IMR-90 (cell line): ENCODE measurements around the gene KIRREL1. TPM values are rescaled to one million over a fixed set of nuclear protein-coding genes. Genes with fewer than 3 reads are reported as not detected.

Source experiments
- ATAC-seq: fragments of 200-7000 bp; cut with Tn5 transposase; 2 replicates; pipeline ENCODE4 v1.9.1; 2020; ENCODE audit warnings: low read depth, mild to moderate bottlenecking, moderate library complexity
- BruUV-seq: library from RNA; stranded (reverse); fragments of 400-500 nt; replicated peaks from 2 replicates; lab custom pipeline; 2021; lab: Mats Ljungman, UMichigan
- CTCF ChIA-PET: fragments of 300-600 bp; formaldehyde crosslinking; extraction: SDS; loops from one replicate; lab custom pipeline; 2021; ENCODE audit warnings: antibody characterized with exemption; lab: Yijun Ruan, JAX
- POLR2A ChIA-PET: fragments of 300-600 bp; sonication (Branson Sonifier 250); formaldehyde crosslinking; loops from one replicate; lab custom pipeline; 2022; ENCODE audit warnings: antibody characterized with exemption; ENCODE audit not compliant: unreplicated experiment; lab: Charles Lee
- DNase-seq: peaks from one replicate; pipeline ENCODE4 v3.0.0; 2013
- H2AFZ ChIP-seq: replicated peaks from 2 replicates; pipeline ENCODE3; 2013; ENCODE audit warnings: low read length, mild to moderate bottlenecking; ENCODE audit not compliant: poor library complexity
- H2AK5ac ChIP-seq: 2 replicates; pipeline ENCODE4 v1.6.1; 2013; ENCODE audit warnings: low read depth, low read length, inconsistent platforms
- H2AK9ac ChIP-seq: replicated peaks from 2 replicates; pipeline ENCODE3; 2013; ENCODE audit warnings: mild to moderate bottlenecking, low read depth, low read length, moderate library complexity; ENCODE audit not compliant: poor library complexity
- H2BK120ac ChIP-seq: 2 replicates; pipeline ENCODE4 v1.6.1; 2013; ENCODE audit warnings: low read depth, low read length, inconsistent platforms
- H2BK15ac ChIP-seq: 3 replicates; pipeline ENCODE4 v1.6.1; 2013; ENCODE audit warnings: low read depth, low read length, inconsistent platforms
- H2BK20ac ChIP-seq: 2 replicates; pipeline ENCODE4 v1.6.1; 2013; ENCODE audit warnings: low read depth, mild to moderate bottlenecking, inconsistent platforms, low read length, moderate library complexity
- H2BK5ac ChIP-seq: 2 replicates; pipeline ENCODE4 v1.6.1; 2013; ENCODE audit warnings: mild to moderate bottlenecking, low read depth, low read length, inconsistent platforms; ENCODE audit not compliant: poor library complexity, severe bottlenecking
- H3K14ac ChIP-seq: replicated peaks from 2 replicates; pipeline ENCODE4 v1.6.1; 2013; ENCODE audit warnings: low read depth, low read length, inconsistent platforms
- H3K18ac ChIP-seq: 2 replicates; pipeline ENCODE4 v1.6.1; 2013; ENCODE audit warnings: low read depth, low read length, control low read depth
- H3K23ac ChIP-seq: 2 replicates; pipeline ENCODE4 v1.6.1; 2013; ENCODE audit warnings: low read depth, low read length, inconsistent platforms
- H3K27ac ChIP-seq: 2 replicates; pipeline ENCODE4 v1.5.1; 2013; ENCODE audit warnings: mild to moderate bottlenecking, control low read depth, low read length; ENCODE audit not compliant: insufficient read depth
- H3K27me3 ChIP-seq: 2 replicates; pipeline ENCODE4 v1.6.1; 2013; ENCODE audit warnings: low read length; ENCODE audit not compliant: control insufficient read depth, insufficient read depth
- H3K36me3 ChIP-seq: 2 replicates; pipeline ENCODE4 v1.6.1; 2013; ENCODE audit warnings: low read length, mixed read lengths; ENCODE audit not compliant: control insufficient read depth, insufficient read depth
- H3K4ac ChIP-seq: 2 replicates; pipeline ENCODE4 v1.6.1; 2013; ENCODE audit warnings: low read depth, low read length, inconsistent platforms
- H3K4me1 ChIP-seq: 2 replicates; pipeline ENCODE4 v1.6.1; 2013; ENCODE audit warnings: low read length, mixed read lengths; ENCODE audit not compliant: control insufficient read depth, insufficient read depth
- H3K4me2 ChIP-seq: 2 replicates; pipeline ENCODE4 v1.6.1; 2013; ENCODE audit warnings: low read depth, mild to moderate bottlenecking, control low read depth, low read length, moderate library complexity
- H3K4me3 ChIP-seq: 2 replicates; pipeline ENCODE4 v1.5.1; 2013; ENCODE audit warnings: low read depth, mild to moderate bottlenecking, control low read depth, low read length, moderate library complexity; ENCODE audit not compliant: insufficient read depth
- H3K56ac ChIP-seq: 2 replicates; pipeline ENCODE4 v1.6.1; 2013; ENCODE audit warnings: low read length, inconsistent platforms; ENCODE audit not compliant: insufficient read depth; ENCODE audit errors: extremely low read depth
- H3K79me1 ChIP-seq, 2 experiments: 2 replicates each; pipeline ENCODE4 v1.6.1; 2013; ENCODE audit warnings: low read length in 2 of 2, inconsistent platforms in 1 of 2, low read depth in 1 of 2
- H3K9ac ChIP-seq: 2 replicates; pipeline ENCODE4 v1.6.1; 2013; ENCODE audit warnings: low read depth, low read length, control low read depth
- H3K9me1 ChIP-seq: 2 replicates; pipeline ENCODE4 v1.6.1; 2013; ENCODE audit warnings: low read length, inconsistent platforms; ENCODE audit not compliant: insufficient read depth
- H3K9me3 ChIP-seq: 2 replicates; pipeline ENCODE4 v1.6.1; 2013; ENCODE audit warnings: low read length; ENCODE audit not compliant: control insufficient read depth, insufficient read depth
- H4K20me1 ChIP-seq: 2 replicates; pipeline ENCODE4 v1.6.1; 2013; ENCODE audit warnings: low read length, inconsistent platforms; ENCODE audit not compliant: insufficient read depth
- H4K5ac ChIP-seq: 2 replicates; pipeline ENCODE4 v1.6.1; 2013; ENCODE audit warnings: mild to moderate bottlenecking, low read depth, low read length, control low read depth
- H4K8ac ChIP-seq, 2 experiments: 2 replicates each; pipeline ENCODE4 v1.6.1; 2013; ENCODE audit warnings: low read depth in 2 of 2, low read length in 2 of 2, control low read depth in 1 of 2, inconsistent platforms in 1 of 2
- H4K91ac ChIP-seq: 2 replicates; pipeline ENCODE4 v1.6.1; 2013; ENCODE audit warnings: low read depth, low read length, inconsistent platforms; ENCODE audit not compliant: insufficient read depth
- CEBPB ChIP-seq: IDR thresholded peaks from 2 replicates; pipeline ENCODE4 v1.6.1; 2012; ENCODE audit warnings: low read depth, low read length, improper control_type of control experiment
- CHD1 ChIP-seq: IDR thresholded peaks from 2 replicates; pipeline ENCODE4 v1.6.1; 2012; ENCODE audit warnings: low read depth, low read length, improper control_type of control experiment
- CTCF ChIP-seq: conservative IDR thresholded peaks from 2 replicates; pipeline ENCODE4 v1.5.1; 2012; ENCODE audit warnings: mild to moderate bottlenecking, low read depth, low read length, improper control_type of control experiment
- POLR2A ChIP-seq: IDR thresholded peaks from 2 replicates; pipeline ENCODE4 v1.6.1; 2012; ENCODE audit warnings: mild to moderate bottlenecking, low read depth, low read length
- RAD21 ChIP-seq: IDR thresholded peaks from 2 replicates; pipeline ENCODE4 v1.6.1; 2012; ENCODE audit warnings: low read length, improper control_type of control experiment
- SMC3 ChIP-seq: fragments of 150-350 bp; IDR thresholded peaks from 2 replicates; pipeline ENCODE4 v1.6.1; 2016; ENCODE audit warnings: low read depth, mild to moderate bottlenecking, antibody characterized with exemption, low read length, moderate library complexity
- WGBS, 2 experiments: methylation state at CpG; one replicate each; pipeline versions ENCODE4 v1.1.5 to v1.1.7; 2013; ENCODE audit warnings: missing lambda C conversion rate in 2 of 2; ENCODE audit not compliant: insufficient read length in 1 of 2; ENCODE audit errors: extremely low coverage in 2 of 2; 5-methylcytosine and 5-hydroxymethylcytosine counted together
- dilution Hi-C: fragments of 300-500 bp; cut with HindIII; formaldehyde crosslinking; loops from one replicate; pipeline ENCODE4 v1.14.3; 2018; ENCODE audit warnings: low sequenced_read_pairs; ENCODE audit not compliant: unreplicated experiment
- in situ Hi-C: fragments of 300-500 bp; cut with MboI; formaldehyde crosslinking; loops from 3 replicates; pipeline ENCODE4 v1.14.3; 2019; ENCODE audit warnings: low sequenced_read_pairs, inconsistent platforms, mixed read lengths
- intact Hi-C: fragments of 100-400 bp; cut with micrococcal nuclease; formaldehyde crosslinking; loops from 2 replicates; pipeline ENCODE4 v1.10.0; 2022
- polyA plus RNA-seq, 3 experiments: library from polyadenylated mRNA; depleted of rRNA; stranded (reverse); fragments of >200 nt; gene quantifications; 2 replicates each; pipeline ENCODE4 v1.2.3, GENCODE V29; 2012; ENCODE audit warnings: low replicate concordance in 1 of 3
- total RNA-seq: library from RNA; depleted of rRNA; stranded (reverse); fragments of >200 nt; gene quantifications from 2 replicates; pipeline ENCODE4 v1.2.3, GENCODE V29; 2012

KIRREL1 gene
- total and polyA plus RNA-seq, 2 of the 4 experiments (the other 2 are of a cell fraction) = 58.1 to 64.7 TPM

GRCh38 chr1:157963713-157964112, 29.7 kb upstream of the KIRREL1 start:
- H2AK5ac ChIP-seq = no peak overlapping the region
- H3K18ac ChIP-seq = no peak overlapping the region
- peak; percentile 78 for ATAC-seq
- no peak overlapping the region for H3K27ac ChIP-seq
- H2BK120ac ChIP-seq = no peak overlapping the region
- no peak overlapping the region for H3K9ac ChIP-seq
- DNase-seq = peak; percentile 66
- no peaks in the 10 kb centered on the region for H3K79me1 ChIP-seq
- H3K27me3 ChIP-seq = peaks cover 13% of the 10 kb centered on the region
- H2BK5ac ChIP-seq = no peak overlapping the region
- no peak overlapping the region for H2BK20ac ChIP-seq
- H2AFZ ChIP-seq = peak overlapping the region; percentile 11
- H2BK15ac ChIP-seq = no peak overlapping the region
- BruUV-seq = no TSS peak
- no peaks in the 10 kb centered on the region; the same call in 1 of the 2 replicates for H4K20me1 ChIP-seq
- H3K9me1 ChIP-seq = peaks cover 10% of the 10 kb centered on the region; the same call in 1 of the 2 replicates
- TF ChIP-seq CTCF (peak; percentile 94), POLR2A (0 out of 2 replicates have a peak, but pooled peaks have one; percentile 37), CHD1 (no peak), CEBPB (no peak), RAD21 (peak; percentile 95), SMC3 (peak; percentile 98)
- H3K9me3 ChIP-seq = no peaks in the 10 kb centered on the region
- WGBS, 2 experiments = no CpG with 5 or more reads among the region's 5 CpGs
- H4K8ac ChIP-seq = no peak overlapping the region
- no peak overlapping the region for H3K4me2 ChIP-seq
- no peak overlapping the region for H4K5ac ChIP-seq
- no peak overlapping the region for H3K14ac ChIP-seq
- dilution Hi-C loops (loop anchor here (25.0 kb wide), 1 partner anchor 174 kb away; a partner anchor contains a TSS), in situ Hi-C loops (loop anchor here (5.0 to 10.0 kb wide), 3 partner anchors 159 to 1121 kb away; partner anchors contain the start of gene IFI16), intact Hi-C loops (loop anchor here (1.0 to 10.0 kb wide), 4 partner anchors 162 to 1109 kb away; no protein-coding TSS in a partner anchor)
- no peak overlapping the region for H3K4ac ChIP-seq
- ChIA-PET CTCF (interaction anchor here (0.8 to 5.2 kb wide), 5 partner anchors 19 to 161 kb away, joined by 3 to 47 read pairs (median 5); no protein-coding TSS in a partner anchor), POLR2A (no interaction called here)
- no peak overlapping the region for H3K56ac ChIP-seq
- H3K4me3 ChIP-seq = no peak overlapping the region
- H3K23ac ChIP-seq = no peak overlapping the region
- no peaks in the 10 kb centered on the region for H3K36me3 ChIP-seq
- H3K4me1 ChIP-seq = peaks cover 13% of the 10 kb centered on the region
- peak overlapping the region; percentile 16 for H2AK9ac ChIP-seq
- H4K91ac ChIP-seq = no peak overlapping the region
